ENCODE results near the gene FRY. TPM values are rescaled to one million over a fixed set of nuclear protein-coding genes. Genes with fewer than 3 reads are reported as not detected.

Gene FRY
- polyA plus RNA-seq, 4 donors, result 14.2 to 55.9 (median 46.5) TPM

DNA sequence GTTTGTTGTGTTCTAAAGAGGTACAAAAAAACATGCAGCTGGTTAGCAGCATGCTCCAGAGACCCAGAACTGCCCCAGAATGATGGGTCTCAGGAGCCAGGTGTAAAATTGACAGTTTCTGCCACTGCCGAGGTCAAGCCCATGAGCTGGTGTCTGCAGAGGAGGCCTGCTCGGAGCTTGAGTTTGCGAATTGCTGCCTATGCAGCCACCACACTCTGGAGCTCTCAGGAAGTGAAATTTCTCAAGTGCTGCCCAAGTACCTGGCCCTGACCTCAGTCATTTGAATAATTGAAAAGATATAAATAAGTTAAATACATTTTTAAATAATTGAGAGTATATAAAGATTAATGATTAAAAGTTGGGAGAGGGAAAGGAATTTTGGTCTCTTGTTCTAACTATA, 217.2 kb downstream of the FRY start:
- DNase-seq (ENCODE audit: low read depth in 4 of 4, low spot score in 3 of 4), result no peak

DNA sequence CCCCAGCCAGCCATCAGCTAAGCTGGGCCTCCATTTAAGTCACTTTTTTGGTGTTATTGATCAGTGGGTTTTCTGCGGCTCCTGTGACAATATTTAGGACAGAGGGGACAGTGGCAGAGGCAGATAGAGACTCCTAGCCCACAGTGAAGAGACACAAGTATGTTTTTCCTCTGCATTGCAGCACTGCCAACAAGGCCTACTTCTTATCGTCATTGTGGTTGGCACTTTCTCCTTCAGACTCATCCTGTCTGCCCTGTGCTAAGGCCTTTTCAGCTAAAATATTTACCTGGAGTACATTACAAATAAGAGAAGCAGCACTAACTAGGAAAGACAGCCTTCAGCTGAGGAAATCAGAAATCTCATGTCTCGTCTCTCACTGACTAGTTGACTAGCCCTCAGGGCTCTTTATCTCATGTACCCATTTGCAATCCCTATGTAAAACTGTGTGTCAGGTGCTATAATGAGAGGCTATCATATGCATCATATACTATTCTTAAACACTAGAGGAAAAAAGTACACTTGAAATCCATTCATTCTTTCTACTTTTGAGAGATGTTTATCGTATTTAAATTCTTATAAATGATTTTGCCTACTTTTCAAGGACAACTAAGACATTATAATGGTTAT, 221.4 kb downstream of the FRY start:
- DNase-seq (ENCODE audit: low read depth in 4 of 4, low spot score in 3 of 4), result no peak

DNA sequence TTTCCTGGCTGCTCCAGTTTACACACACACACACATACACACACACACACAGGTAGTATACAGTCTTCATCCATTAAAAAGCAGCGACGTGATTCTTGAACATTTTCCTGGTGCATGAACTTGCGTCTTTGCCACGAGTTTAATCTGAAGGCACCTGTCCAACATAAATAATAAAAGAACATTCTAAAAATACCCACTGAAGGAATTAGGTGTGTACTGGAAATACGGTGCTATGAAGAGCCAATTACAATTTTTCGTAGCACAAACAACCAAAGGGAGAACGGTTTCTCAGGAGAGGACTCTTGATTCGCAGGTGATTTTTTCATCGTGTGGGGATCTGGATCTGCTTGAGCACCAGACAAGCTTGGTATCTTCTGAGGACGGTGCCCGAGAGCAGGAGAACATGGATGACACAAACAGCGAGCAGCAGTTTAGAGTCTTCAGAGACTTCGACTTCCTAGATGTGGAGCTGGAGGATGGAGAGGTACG, 222.4 kb downstream of the FRY start:
- DNase-seq (ENCODE audit: low read depth in 4 of 4, low spot score in 3 of 4), result no peak

DNA sequence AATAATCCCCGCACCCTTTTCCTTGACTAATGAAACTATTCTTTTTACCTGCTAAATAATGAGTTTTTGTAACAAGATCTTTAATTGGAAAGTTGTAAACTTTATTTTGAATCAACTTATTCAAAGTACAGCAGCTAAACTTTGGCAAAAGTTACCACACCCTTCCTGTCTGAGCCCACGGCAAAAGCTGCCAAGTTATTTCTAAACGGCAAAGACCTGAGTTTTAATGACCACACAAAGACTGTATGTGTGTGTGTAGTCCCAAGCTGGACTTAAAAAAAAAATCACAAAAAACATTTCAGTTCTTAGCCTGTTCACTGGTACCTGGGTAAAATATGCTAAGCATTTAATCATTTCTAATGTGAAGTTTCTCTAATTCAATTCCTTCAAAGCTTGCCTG, 222.8 kb downstream of the FRY start:
- DNase-seq (ENCODE audit: low read depth in 4 of 4, low spot score in 3 of 4), result no peak

DNA sequence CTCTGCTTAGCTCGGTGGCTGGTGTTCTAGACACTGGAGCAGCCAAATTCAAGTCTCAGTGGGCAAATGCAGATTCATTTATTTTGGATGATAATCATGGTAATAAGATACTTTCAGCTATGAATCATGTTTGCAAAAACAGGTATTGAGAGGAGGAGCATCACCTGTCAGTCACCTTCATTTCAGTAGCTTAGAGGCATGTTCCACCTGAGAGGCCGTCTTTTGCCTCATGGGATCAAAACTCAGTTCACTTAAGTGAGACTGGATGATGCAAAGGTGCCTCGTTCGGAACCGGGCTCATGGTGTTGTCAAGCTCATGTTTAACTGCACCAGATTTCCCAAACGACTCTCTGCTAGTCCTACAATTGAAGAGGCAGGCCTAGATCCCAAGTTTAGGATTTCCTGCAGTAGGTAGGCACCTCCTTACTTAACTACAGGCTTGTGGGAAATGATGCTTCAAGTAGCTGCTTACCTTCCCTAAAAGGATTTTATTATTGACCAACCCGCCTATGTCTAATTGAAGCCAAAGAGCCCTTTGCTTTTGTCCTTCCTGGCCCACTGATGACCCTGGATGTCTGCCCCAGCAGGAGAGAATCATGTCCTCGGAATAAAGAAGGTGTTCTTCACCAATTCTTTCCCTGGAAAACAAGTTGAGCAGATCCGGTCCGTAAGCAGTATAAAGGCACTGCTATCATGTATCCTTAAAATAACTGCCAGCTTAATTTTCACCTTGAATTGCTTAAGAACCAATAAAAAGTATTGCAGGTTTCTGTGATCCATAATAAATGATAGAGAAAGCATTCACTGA, 223.5 kb downstream of the FRY start:
- no peak for DNase-seq (ENCODE audit: low read depth in 4 of 4, low spot score in 3 of 4)

GRCh38 chr13:32255724-32256109, 224.1 kb downstream of the FRY start:
- DNase-seq (ENCODE audit: low read depth in 4 of 4, low spot score in 3 of 4), result no peak

- DNase-seq (ENCODE audit: low read depth in 4 of 4, low spot score in 3 of 4), result no peak
Measured at GRCh38 chr13:32256243-32256642, 224.7 kb downstream of the FRY start.

DNA sequence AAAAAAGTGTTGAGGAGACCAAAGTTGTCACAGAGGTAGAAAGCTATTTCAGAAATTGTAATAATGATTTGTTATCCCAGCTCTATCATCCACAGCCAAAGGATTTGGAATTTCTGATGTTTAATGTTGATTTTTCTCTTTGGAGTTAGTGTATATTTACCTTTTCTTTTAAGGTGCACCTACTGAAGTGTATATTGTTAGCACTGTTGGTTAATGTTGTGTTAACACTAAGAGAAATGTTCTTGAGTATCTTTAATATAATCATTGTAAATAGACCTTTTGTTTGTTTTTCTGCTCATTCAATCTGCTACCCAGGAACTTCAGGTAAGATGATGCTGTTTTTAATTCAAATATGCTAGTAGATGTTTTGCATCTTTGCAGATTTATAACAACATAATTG, 226.1 kb downstream of the FRY start:
- no peak for DNase-seq (ENCODE audit: low read depth in 4 of 4, low spot score in 3 of 4)

DNA sequence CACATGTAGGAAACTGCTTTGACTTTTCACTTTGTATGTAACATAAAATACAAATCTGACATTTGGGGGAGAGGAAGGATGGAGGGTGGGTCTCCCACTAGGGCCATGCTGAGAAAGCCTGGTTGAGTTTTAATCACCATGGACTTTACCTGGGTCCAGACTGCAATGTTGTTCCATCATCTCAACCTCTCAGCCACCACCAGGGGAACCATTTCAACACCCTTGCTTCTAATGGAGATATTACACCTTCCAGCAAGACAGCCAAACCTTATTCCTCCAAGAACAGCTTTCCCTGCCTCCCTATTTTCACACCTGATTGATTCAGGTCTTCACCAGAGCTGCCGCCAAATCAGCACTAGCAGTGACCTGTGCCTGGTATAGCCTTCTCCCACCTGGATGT, 227.5 kb downstream of the FRY start:
- no peak for DNase-seq (ENCODE audit: low read depth in 4 of 4, low spot score in 3 of 4)

- peak in 1 of 4 donors; percentile 24 for DNase-seq (ENCODE audit: low read depth in 4 of 4, low spot score in 3 of 4)
Measured at GRCh38 chr13:32261567-32261966, 230.0 kb downstream of the FRY start.

- no peak for DNase-seq (ENCODE audit: low read depth in 4 of 4, low spot score in 3 of 4)
Measured at GRCh38 chr13:32262165-32262564, 230.6 kb downstream of the FRY start.

- DNase-seq (ENCODE audit: low read depth in 4 of 4, low spot score in 3 of 4), result no peak
Measured at GRCh38 chr13:32262619-32263018, 231.0 kb downstream of the FRY start.

- DNase-seq (ENCODE audit: low read depth in 4 of 4, low spot score in 3 of 4), result no peak
Measured at GRCh38 chr13:32264407-32264806, 232.8 kb downstream of the FRY start.

GRCh38 chr13:32265726-32266125, 234.2 kb downstream of the FRY start:
- no peak for DNase-seq (ENCODE audit: low read depth in 4 of 4, low spot score in 3 of 4)

DNA sequence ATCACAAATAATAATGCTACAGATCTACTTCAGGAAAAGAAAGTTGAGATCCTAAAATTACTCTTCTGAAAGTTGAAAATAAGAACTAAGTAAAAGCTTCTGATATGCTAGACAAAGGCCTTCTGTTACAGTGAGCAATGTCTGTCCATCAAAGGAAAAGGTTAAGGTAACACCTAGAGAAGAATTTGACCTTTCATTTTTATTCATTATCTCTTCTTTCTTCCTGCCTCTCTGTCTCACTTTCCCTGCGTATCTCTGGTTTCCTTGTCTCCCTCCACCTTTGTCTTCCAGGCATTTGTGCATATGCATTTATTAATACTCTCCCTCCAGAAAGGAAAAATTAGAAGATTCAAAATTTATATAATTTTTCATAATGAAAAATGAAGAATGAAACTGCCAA, 234.6 kb downstream of the FRY start:
- no peak for DNase-seq (ENCODE audit: low read depth in 4 of 4, low spot score in 3 of 4)

DNA sequence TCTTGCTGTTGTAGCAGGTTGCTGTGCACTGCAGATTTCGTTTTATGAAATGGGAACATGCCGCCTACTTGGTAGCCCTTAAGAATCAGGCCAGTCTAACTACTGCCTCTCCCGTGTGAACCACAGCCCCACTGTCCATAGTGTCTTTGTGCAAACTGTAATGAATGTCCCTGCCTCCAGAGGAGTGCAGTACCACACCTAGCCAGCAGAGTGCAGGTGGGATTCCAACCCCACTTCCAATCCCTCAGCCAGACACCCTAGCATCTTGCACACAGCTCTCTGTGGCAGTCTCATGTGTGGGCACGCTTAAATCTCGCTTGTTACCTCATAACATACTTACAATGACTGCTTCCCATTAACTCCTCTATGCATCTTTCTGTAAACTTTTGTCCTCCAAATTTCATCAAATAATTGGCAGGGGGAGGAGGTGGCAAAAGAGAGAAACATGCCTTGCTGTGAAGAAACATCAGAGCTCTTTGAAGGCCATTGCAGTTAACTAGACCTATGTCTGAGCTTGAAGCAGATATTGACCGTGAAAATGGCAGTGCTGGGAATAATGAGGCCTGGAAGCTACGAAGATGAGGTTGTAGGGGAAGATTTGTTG, 236.4 kb downstream of the FRY start:
- DNase-seq (ENCODE audit: low read depth in 4 of 4, low spot score in 3 of 4), result no peak

DNA sequence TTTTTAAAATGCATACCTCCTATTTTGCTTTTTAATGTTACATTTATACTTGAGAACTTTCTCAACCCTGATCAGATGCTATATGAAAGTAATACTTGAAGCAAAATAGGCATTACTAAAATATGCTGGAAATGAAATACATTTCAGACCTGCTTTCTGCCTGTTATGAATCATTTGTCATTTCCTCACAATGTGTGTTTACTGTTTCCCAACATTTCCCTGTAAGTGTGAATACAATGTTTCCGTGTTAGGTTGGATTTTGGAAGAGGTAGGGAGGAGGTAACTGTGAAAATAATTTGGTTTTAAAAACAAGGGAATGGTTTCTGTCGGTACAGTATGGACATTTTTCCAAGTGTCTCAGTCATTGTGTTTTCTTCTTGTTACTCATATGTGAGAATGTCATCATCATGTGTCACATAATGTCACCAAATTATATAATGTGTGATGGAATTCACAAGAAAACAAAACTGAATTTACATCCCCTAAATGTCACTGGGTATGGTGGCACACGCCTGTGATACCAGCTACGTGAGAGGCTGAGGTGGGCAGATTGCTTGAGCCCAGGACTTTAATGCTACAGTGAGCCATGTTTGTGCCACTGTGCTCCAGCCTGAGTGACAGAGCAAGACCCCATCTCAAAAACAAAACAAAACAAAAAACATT, 240.6 kb downstream of the FRY start:
- no peak for DNase-seq (ENCODE audit: low read depth in 4 of 4, low spot score in 3 of 4)

DNA sequence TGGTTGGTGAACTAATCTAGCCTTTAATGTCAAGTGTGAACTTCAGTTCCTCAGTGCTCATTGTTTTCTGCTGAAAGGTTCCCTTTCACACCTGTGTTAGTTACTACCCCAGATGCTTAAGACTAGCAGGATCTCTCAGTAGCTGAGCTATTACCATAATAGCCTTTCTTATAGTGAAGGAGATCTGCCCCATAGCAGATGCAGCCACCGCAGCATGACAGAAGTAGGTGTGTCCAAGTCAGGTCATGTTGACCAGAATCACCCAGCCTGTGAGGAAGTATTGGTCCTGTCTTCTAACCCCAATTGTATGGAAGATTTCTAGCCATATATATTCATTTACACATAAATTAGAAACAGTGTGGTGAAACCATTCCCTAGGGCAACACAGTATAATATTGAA, 246.3 kb downstream of the FRY start:
- no peak for DNase-seq (ENCODE audit: low read depth in 4 of 4, low spot score in 3 of 4)

DNA sequence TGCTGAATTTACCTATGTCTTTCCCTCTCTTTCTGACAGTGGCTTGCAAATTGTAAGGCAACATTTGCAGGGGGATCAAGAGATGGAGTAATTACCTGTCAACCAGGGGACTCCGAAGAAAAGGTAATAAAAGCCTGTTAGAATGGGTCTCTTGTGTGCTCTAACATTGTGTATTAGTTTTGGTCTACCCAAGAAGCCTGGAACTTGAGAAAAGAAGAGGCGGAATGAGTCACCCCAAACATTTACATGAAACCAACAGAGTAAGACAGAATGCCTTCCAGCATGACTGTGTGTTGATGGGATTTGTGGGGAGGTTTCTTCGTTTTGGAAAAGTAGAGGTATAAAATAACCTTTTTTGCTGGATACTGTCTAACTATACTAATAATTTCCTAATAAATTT, 246.9 kb downstream of the FRY start:
- no peak for DNase-seq (ENCODE audit: low read depth in 4 of 4, low spot score in 3 of 4)

DNA sequence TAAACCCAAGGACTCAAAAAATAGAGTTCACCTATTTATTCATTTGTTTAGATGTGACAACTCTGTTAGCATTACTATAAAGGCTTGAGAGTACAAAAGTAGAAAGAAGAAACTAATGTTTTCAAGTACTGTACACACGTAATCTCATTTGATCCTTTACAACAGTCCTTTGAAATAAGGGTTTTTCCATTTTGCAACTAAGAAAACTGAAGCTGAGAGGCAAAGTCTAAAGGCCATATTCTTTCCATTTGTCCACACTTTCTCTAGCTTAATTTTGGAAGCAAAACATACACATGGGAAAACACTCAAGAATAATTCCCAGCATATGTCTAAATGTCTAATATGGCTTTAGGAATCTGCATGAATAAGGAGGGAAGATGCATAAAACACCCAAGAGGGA, 249.5 kb downstream of the FRY start:
- no peak for DNase-seq (ENCODE audit: low read depth in 4 of 4, low spot score in 3 of 4)

DNA sequence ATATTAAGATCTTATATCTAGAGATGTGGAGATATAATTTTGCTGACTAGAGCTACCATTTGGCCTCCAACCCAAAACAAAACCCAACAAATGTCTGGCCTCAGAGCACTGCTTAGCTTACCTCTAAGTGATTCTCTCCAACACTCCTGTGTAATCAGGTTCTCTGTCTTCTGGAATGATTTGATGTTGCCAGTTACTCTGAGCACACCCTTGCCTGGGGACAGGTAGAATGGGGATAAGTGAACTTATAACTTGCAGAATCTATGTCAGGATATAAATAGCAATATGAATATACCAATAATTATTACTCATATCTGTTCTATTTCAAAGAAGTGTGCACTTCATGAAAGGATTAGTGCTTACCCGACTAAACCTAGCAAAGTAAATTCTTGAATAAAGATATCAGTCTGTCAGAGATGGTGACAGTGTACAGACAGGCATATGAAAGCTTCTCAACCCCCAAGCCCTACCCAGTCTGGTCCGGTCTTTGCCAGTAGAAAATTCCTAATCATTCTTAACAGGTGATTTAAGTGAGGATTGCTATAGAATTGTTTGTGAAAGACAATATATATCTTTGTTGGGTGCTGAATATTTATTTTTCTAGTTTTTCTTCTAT, 250.6 kb downstream of the FRY start:
- DNase-seq (ENCODE audit: low read depth in 4 of 4, low spot score in 3 of 4), result no peak

Data from left renal pelvis (tissue), 4 donors.